ENCODE data around the gene PPP2R2B.

GRCh38 chr5:146820987-146821386 is 57.6 kb downstream of the PPP2R2B start:
- TF ChIP-seq, protein P1, sequence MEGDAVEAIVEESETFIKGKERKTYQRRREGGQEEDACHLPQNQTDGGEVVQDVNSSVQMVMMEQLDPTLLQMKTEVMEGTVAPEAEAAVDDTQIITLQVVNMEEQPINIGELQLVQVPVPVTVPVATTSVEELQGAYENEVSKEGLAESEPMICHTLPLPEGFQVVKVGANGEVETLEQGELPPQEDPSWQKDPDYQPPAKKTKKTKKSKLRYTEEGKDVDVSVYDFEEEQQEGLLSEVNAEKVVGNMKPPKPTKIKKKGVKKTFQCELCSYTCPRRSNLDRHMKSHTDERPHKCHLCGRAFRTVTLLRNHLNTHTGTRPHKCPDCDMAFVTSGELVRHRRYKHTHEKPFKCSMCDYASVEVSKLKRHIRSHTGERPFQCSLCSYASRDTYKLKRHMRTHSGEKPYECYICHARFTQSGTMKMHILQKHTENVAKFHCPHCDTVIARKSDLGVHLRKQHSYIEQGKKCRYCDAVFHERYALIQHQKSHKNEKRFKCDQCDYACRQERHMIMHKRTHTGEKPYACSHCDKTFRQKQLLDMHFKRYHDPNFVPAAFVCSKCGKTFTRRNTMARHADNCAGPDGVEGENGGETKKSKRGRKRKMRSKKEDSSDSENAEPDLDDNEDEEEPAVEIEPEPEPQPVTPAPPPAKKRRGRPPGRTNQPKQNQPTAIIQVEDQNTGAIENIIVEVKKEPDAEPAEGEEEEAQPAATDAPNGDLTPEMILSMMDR (IDR thresholded peaks at IDR 0.05): no peak
- TF ChIP-seq POLR2A (IDR thresholded peaks at IDR 0.05): no peak
